ENCODE results near the gene HNF1B.
A peak's percentile ranks its signal among the peaks of the same experiment; 100 is the strongest.

HNF1B gene

GRCh38 chr17:37759014-37759637 is 14.3 kb upstream of the HNF1B start:
- DNase-seq = no peak

GRCh38 chr17:37756051-37756450 is 11.2 kb upstream of the HNF1B start:
- DNase-seq = no peak

- no peak for DNase-seq
Measured at GRCh38 chr17:37755455-37755854, 10.6 kb upstream of the HNF1B start.

- DNase-seq = no peak
Measured at GRCh38 chr17:37754363-37754762, 9.5 kb upstream of the HNF1B start.

- no peak for DNase-seq
Measured at GRCh38 chr17:37752482-37752881, 7.6 kb upstream of the HNF1B start.

GRCh38 chr17:37750768-37751475 is 6.1 kb upstream of the HNF1B start:
- no peak for DNase-seq

GRCh38 chr17:37750292-37750691 is 5.4 kb upstream of the HNF1B start:
- DNase-seq = no peak

GRCh38 chr17:37747222-37747621 is 2.4 kb upstream of the HNF1B start:
- DNase-seq = no peak

GRCh38 chr17:37746617-37747016 is 1.8 kb upstream of the HNF1B start:
- no peak for DNase-seq

GRCh38 chr17:37745801-37746426 is 1.1 kb upstream of the HNF1B start:
- DNase-seq = no peak

GRCh38 chr17:37744633-37744927 is 279 bp downstream of the HNF1B start:
- DNase-seq = no peak

- peak in 1 of 2 experiments; percentile 36 for DNase-seq
Measured at GRCh38 chr17:37743875-37744632, 805 bp downstream of the HNF1B start.

GRCh38 chr17:37743612-37743874 is 1.3 kb downstream of the HNF1B start:
- DNase-seq = peak in 1 of 2 experiments; percentile 41

- DNase-seq = peak in 1 of 2 experiments; percentile 43
Measured at GRCh38 chr17:37742762-37743611, 1.9 kb downstream of the HNF1B start.

- peak in 1 of 2 experiments; percentile 57 for DNase-seq
Measured at GRCh38 chr17:37742116-37742761, 2.6 kb downstream of the HNF1B start.

- peak in 1 of 2 experiments; percentile 4 for DNase-seq
Measured at GRCh38 chr17:37741341-37742115, 3.3 kb downstream of the HNF1B start.

- DNase-seq = no peak
Measured at GRCh38 chr17:37740915-37741314, 3.9 kb downstream of the HNF1B start.

GRCh38 chr17:37737971-37738370 is 6.9 kb downstream of the HNF1B start:
- DNase-seq = no peak

- DNase-seq = peak in 1 of 2 experiments; percentile 8
Measured at GRCh38 chr17:37737081-37737480, 7.8 kb downstream of the HNF1B start.

GRCh38 chr17:37736428-37736827 is 8.4 kb downstream of the HNF1B start:
- no peak for DNase-seq

GRCh38 chr17:37735165-37735564 is 9.7 kb downstream of the HNF1B start:
- DNase-seq = no peak

- DNase-seq = no peak
Measured at GRCh38 chr17:37732316-37732715, 12.5 kb downstream of the HNF1B start.
